GM18867 (cell line): ENCODE results near the gene NDUFB1.

Source experiments
- ATAC-seq: cut with Tn5 transposase; IDR thresholded peaks from one replicate; pipeline ENCODE4 v1.9.1; 2021; ENCODE audit warnings: mild to moderate bottlenecking, moderate library complexity; ENCODE audit not compliant: unreplicated experiment

The NDUFB1 gene

DNA sequence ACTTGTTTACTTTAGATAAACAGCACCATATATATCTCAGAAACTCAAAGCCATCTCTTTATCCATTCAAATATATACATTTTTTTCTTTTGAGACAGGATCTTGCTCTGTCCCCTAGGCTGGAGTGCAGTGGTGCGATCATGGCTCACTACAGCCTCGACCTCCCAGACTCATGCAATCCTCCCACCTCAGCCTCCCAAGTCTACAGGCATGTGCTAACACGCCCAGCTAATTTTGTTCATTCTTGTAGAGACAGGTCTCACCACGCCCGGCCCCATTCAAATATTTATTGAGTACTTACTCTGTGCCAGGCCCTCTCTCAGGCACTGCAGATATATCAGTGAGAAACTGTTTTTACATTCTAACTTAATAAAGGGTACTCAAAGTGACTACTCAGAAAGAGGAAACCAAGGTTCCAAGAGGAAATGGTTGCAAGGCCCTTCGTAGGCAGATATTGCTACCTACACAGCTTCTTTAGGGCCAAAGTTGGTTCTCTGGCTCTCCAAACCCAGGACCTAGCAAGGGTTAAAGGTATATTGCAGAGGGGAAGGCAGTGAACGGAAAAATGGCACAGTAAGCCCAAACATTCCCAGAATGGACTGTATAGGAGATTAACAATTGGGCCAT is 18.0 kb downstream of the NDUFB1 start:
- ATAC-seq = no peak

- ATAC-seq = no peak
Observed at GRCh38 chr14:92099802-92100201, 21.7 kb downstream of the NDUFB1 start.

- no peak for ATAC-seq
Observed at GRCh38 chr14:92093320-92093719, 28.2 kb downstream of the NDUFB1 start.

GRCh38 chr14:92088494-92088893 is 33.0 kb downstream of the NDUFB1 start:
- no peak for ATAC-seq

- no peak for ATAC-seq
Observed at GRCh38 chr14:92074555-92074954, 47.0 kb downstream of the NDUFB1 start.
